Measurements from ENCODE around the gene NDUFV3.

DNA sequence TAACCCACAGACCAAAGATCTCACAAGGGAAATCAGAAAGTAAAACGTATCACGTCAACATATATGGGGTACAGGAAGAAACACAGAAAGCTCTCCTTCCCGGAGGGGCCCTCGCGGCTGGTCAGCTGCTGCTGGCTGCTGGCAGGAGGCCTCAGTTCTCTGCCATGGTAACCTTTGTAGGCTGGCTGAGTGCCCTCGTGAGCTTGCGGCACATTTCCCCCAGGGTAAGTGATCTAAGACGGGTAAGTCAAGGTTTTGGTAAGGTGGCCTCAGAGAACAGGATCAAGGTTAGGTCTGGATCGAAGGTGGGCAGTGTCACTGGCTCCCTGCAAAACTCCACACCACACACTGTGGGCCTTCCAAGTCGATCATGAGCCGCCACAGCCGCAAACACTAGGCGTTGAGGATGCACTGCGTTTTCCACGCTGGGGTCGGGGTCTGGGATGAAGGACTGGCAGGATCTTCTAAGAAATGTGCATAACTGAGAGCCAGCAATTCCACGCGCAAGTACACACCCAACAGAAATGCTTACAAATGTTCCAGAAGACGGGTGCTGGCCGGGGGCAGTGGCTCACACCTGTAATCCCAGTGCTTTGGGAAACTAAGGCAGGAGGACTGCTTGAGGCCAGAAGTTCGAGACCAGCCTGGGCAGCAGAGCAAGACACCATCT lies 47.7 kb upstream of the NDUFV3 start:
- TF ChIP-seq EP300 (IDR thresholded peaks at IDR 0.05; ENCODE audit: borderline replicate concordance in 1 of 2, low read depth in 1 of 2, low read length in 1 of 2) (no peak), GATA2 (CRISPR knock-in tag; IDR thresholded peaks at IDR 0.05) (no peak), REST (IDR thresholded peaks at IDR 0.05; ENCODE audit: low read depth, low read length) (no peak)
- TF ChIP-seq, protein P1, sequence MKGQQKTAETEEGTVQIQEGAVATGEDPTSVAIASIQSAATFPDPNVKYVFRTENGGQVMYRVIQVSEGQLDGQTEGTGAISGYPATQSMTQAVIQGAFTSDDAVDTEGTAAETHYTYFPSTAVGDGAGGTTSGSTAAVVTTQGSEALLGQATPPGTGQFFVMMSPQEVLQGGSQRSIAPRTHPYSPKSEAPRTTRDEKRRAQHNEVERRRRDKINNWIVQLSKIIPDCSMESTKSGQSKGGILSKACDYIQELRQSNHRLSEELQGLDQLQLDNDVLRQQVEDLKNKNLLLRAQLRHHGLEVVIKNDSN (IDR thresholded peaks at IDR 0.05; ENCODE audit: borderline replicate concordance, low read depth) = no peak

Data from SK-N-SH (cell line).